Measurements from ENCODE around the gene LRFN2. TPM values are rescaled to one million over a fixed set of nuclear protein-coding genes. Genes with fewer than 3 reads are reported as not detected.

LRFN2 gene
- polyA plus RNA-seq, 1 of the 3 experiments (the other 2 are of a cell fraction) = 0.02 TPM

- TF ChIP-seq RXRA (IDR thresholded peaks at IDR 0.05; ENCODE audit: borderline replicate concordance, low read depth) = no peak
- TF ChIP-seq TEAD4 (IDR thresholded peaks at IDR 0.05; ENCODE audit: borderline replicate concordance, insufficient read depth) = no peak
- no peak for TF ChIP-seq POLR2AphosphoS5 (IDR thresholded peaks at IDR 0.05; ENCODE audit: low read depth, low read length)
- no peak for TF ChIP-seq YY1 (IDR thresholded peaks at IDR 0.05; ENCODE audit: low read depth)
- no peak for TF ChIP-seq JUND (IDR thresholded peaks at IDR 0.05)
Measured at GRCh38 chr6:40505191-40505810, 81.9 kb downstream of the LRFN2 start (continued).

- Histone ChIP-seq H2AFZ (ENCODE audit: low read depth) (no peak overlapping the region), H3K9me3 (no peaks in the 10 kb centered on the region), H4K20me1 (ENCODE audit: insufficient read depth) (no peaks in the 10 kb centered on the region), H3K79me2 (ENCODE audit: insufficient read depth) (no peaks in the 10 kb centered on the region), H3K27ac (ENCODE audit: low read depth in 2 of 2, low read length in 1 of 2) (no peak overlapping the region), H3K4me1 (ENCODE audit: control insufficient read depth in 1 of 2, insufficient read depth in 2 of 2, low read depth in 1 of 2, low read length in 1 of 2) (peaks cover 0 to 25% of the 10 kb centered on the region in 2 experiments; a peak in 1 of 4 replicates), H3K27me3 (ENCODE audit: insufficient read depth) (no peaks in the 10 kb centered on the region), H3K9me2 (no peaks in the 10 kb centered on the region), H3K36me3 (replicated peaks in 1 of 2; ENCODE audit: control insufficient read depth in 1 of 2, insufficient read depth in 2 of 2, low read length in 1 of 2) (no peaks in the 10 kb centered on the region), H3K4me3 (ENCODE audit: low read depth in 2 of 2, low read length in 1 of 2) (no peak overlapping the region), H3K4me2 (no peak overlapping the region), H3F3A (replicated peaks; ENCODE audit: insufficient read depth) (no peaks in the 10 kb centered on the region), H3K9ac (no peak overlapping the region)
- DNase-seq = no peak
- CTCF ChIA-PET = no interaction called here
- POLR2A ChIA-PET = no interaction called here
- no peak for TF ChIP-seq SMC3 (IDR thresholded peaks at IDR 0.05; ENCODE audit: low read depth, low read length)
- TF ChIP-seq IRF3 (IDR thresholded peaks at IDR 0.05; ENCODE audit: low read depth, low read length) = no peak
- TF ChIP-seq REST (IDR thresholded peaks at IDR 0.05; ENCODE audit: low read depth, low read length) = no peak
- 59% methylated on average over 3 of the region's 3 CpGs for WGBS (ENCODE audit: low lambda C conversion rate)
Measured at GRCh38 chr6:40504274-40504673, 82.9 kb downstream of the LRFN2 start.

- no peak overlapping the region for H3K4me3 ChIP-seq (ENCODE audit: low read depth in 2 of 2, low read length in 1 of 2)
- 30% methylated on average over 4 of the region's 4 CpGs for WGBS (ENCODE audit: low lambda C conversion rate)
- H3K4me1 ChIP-seq (ENCODE audit: control insufficient read depth in 1 of 2, insufficient read depth in 2 of 2, low read depth in 1 of 2, low read length in 1 of 2) = peaks cover 0 to 37% of the 10 kb centered on the region in 2 experiments; a peak in 1 of 4 replicates
- H3K36me3 ChIP-seq (replicated peaks in 1 of 2; ENCODE audit: control insufficient read depth in 1 of 2, insufficient read depth in 2 of 2, low read length in 1 of 2) = no peaks in the 10 kb centered on the region
- ChIA-PET CTCF (interaction anchor here (1.2 kb wide), 1 partner anchor 82 kb away, joined by 3 read pairs; no protein-coding TSS in a partner anchor), POLR2A (no interaction called here)
- no peak overlapping the region for H3K9ac ChIP-seq
- H3K9me2 ChIP-seq = no peaks in the 10 kb centered on the region
- DNase-seq = no peak
- no peak overlapping the region for H3K4me2 ChIP-seq
- H2AFZ ChIP-seq (ENCODE audit: low read depth) = no peak overlapping the region
- no peak for TF ChIP-seq RCOR1 (IDR thresholded peaks at IDR 0.05; ENCODE audit: low read length)
- H3F3A ChIP-seq (replicated peaks; ENCODE audit: insufficient read depth) = no peaks in the 10 kb centered on the region
- no peaks in the 10 kb centered on the region for H3K27me3 ChIP-seq (ENCODE audit: insufficient read depth)
- H3K79me2 ChIP-seq (ENCODE audit: insufficient read depth) = no peaks in the 10 kb centered on the region
- H4K20me1 ChIP-seq (ENCODE audit: insufficient read depth) = no peaks in the 10 kb centered on the region
- no peaks in the 10 kb centered on the region for H3K9me3 ChIP-seq
- H3K27ac ChIP-seq (ENCODE audit: low read depth in 2 of 2, low read length in 1 of 2) = no peak overlapping the region; a peak in 1 of 4 replicates
Measured at GRCh38 chr6:40500227-40500626, 86.9 kb downstream of the LRFN2 start.
